CD4-positive, alpha-beta T cell treated with Interleukin-15 for 4 hours (primary cell): ENCODE measurements around the gene IFNA7.
"Not testable (repeated sequence)": the region's sequence is repeated elsewhere in the genome, so short reads cannot be mapped to it uniquely, and the experiment has no call there.

ENCODE experiments used
- DNase-seq: peaks from one replicate; pipeline ENCODE4 v3.0.0-alpha.2; 2020; ENCODE audit warnings: low spot score

Gene IFNA7

DNA sequence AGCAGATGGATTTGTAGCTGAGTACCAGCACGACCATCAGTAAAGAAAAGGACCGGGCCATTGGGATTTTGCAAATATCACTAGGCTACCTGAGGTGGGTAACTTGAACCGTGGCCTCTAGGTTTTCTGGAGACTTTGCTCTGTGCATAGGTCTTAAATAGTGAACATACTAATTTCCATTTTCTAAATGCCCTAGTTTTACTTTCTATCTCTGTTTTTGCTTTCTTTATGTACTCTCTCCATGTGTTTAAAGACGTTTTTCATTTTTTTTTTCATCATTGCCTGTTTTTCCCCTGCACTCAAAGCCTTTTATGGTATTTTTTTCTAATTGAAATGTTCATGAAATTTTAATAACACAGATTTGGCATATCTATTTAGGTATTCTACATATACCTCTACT, at the start of gene IFNA7:
Gene IFNA7, minus strand, starts transcription at position 101 of the 400 bp plus-strand sequence. Its CDS starts 40 bp downstream, at position 61.
- DNase-seq: not testable (repeated sequence)

DNA sequence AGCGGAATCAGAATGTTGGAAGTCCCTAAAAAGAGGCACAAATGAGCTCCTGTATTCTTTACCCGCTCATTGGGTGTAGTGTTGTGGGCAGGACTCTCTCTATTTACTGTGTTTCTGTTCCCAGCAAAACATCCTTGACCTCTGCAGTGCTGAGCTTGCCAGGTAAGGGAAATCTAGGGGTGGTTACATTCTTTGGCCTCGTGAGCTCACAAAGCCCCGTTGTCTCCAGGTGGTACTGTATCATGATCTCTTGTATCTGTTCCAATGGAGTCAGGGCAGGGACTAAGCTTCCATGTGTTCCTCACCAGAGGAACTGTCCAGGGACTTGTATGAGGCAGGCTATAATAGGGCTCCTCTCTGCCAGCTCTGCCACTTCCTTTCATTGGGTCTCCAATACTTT, 49.6 kb upstream of the IFNA7 start:
- DNase-seq: no peak

DNA sequence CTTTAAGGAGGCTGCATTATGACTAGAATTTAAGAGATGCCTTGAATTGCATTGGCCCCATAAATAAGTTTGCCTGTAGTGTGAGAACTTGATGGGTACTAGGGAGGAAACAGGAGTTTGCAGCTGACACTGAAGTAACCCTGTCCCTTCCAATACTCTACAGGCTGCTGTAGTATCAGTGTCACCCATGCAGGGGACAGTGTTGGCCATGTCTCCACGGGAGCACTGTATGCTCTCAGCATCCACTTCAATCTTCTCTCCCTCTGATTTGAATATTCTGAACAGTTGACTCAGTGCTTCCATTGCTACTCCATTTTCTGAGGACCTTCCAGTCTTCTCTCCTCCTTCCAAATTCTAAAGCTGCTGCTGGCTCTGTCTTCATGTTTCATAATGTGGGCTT, 49.2 kb upstream of the IFNA7 start:
- DNase-seq: no peak

GRCh38 chr9:21244836-21245235, 42.8 kb upstream of the IFNA7 start:
- no peak for DNase-seq

DNA sequence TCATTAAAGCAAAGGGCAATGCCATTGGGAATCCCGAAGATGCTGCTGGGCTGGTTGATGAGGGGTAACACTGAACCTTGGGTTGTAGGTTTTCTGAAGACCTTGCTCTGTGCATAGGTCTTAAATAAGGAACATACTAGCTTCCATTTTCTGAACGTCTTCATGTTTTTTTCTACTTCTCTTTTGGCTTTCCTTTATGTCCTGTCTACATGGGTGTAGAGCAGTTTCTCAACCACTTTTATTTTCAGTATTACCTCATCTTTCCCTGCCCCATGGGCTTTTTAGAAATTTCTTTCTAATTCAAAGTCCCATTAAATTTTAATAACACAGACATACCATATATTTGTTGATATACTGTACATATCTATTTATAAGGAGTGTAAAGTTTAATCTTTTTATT, 37.9 kb upstream of the IFNA7 start, which contains the start of gene IFNA14:
Gene IFNA14, minus strand, starts transcription at position 95 of the 400 bp plus-strand sequence. Its CDS starts 70 bp downstream, at position 25.
- no peak for DNase-seq

GRCh38 chr9:21236360-21236714, 34.3 kb upstream of the IFNA7 start:
- not testable (repeated sequence) for DNase-seq

GRCh38 chr9:21235468-21236359, 33.7 kb upstream of the IFNA7 start:
- DNase-seq: peak; percentile 40

DNA sequence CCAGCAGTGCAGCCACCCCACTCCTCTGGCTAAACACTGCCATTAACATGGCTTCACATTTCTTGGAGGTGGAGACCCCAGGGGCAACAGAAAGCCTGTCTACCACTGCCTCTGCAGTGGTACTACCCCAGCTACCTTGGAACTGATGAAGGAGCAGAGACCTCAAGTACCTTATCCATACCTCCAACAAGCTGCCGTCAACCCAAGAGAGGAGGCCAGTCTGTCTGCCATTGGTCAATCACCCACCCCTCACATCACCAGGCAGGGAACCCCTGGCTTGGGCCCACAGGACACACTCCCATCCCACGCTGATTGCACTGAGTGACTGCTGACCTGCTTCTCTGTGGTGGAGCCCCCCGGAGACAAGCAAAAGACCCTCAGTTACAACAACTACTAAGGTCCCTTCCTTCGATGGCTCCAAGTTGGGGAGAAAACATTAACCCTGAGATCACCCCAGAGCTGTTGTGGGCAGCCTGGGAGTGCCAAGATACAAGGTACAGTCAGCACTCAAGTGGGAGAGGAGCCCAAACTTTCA, 32.2 kb upstream of the IFNA7 start:
- DNase-seq: no peak

GRCh38 chr9:21233258-21233657, 31.3 kb upstream of the IFNA7 start:
- no peak for DNase-seq

- DNase-seq: no peak
Measured at GRCh38 chr9:21228122-21228521, 26.1 kb upstream of the IFNA7 start, which contains the start of gene IFNA17. TSS of gene IFNA17 (minus strand) at chr9:21228222. CDS start at chr9:21228173, 49 bp downstream.

GRCh38 chr9:21217211-21217610, 15.2 kb upstream of the IFNA7 start, which contains the start of gene IFNA16:
TSS of gene IFNA16 (minus strand) at chr9:21217311. CDS start at chr9:21217305, 6 bp downstream.
- not testable (repeated sequence) for DNase-seq

- DNase-seq: not testable (repeated sequence)
Measured at GRCh38 chr9:21213411-21214326, 11.7 kb upstream of the IFNA7 start.

DNA sequence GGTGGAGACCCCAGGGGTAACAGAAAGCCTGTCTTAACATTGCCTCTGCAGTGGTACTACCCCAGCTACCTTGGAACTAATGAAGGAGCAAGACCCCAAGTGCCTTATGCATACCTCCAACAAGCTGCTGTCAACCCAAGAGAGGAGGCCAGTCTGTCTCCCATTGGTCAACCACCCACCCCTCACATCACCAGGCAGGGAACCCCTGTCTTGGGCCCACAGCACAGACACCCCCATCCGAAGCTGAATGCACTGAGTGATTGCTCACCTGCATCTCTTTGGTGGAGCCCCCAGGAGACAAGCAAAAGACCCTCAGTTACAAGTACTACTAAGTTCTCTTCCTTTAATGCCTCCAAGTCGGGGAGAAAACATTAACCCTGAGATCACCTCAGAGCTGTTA, 10.2 kb upstream of the IFNA7 start:
- DNase-seq: not testable (repeated sequence)

DNA sequence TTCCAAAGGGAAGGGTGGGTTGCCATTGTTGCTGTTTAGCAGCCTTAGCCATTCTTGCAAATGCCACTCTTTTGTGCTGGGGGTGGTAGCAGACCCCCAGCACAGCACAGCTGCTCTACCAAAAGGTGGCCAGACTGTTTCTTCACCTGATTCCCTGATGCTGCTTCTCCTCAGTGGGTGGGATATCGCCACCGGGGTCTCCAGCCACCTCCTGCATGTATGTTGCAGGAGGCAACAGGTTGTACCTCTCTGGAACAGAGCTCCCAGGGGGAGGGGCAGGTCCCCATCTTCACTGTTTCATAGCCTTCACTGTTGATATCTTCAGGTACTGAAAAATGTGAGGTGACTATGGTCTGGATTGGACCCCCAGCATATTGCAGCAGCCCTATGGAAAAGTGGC, 8.8 kb upstream of the IFNA7 start:
- not testable (repeated sequence) for DNase-seq

DNA sequence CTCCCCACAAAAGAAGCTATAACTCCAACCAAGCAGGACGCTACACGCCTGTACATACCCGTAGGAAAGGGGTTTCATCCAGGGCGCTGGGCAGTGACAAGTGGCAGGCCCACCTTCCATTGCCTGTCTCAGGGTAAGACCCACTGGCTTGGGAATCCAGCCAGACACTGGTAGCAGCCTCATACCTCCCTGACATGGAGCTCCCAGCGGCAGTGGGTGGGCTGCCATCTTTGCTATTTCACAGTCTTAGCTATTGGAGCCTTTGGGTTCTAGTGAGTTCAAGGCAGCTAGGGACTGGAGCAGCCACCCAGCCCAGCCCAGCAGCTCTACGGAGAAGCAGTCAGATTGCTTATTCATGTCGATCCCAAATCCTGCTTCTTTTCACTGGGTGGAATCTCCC, 8.3 kb upstream of the IFNA7 start:
- DNase-seq: no peak

- DNase-seq: not testable (repeated sequence)
Measured at GRCh38 chr9:21207043-21207442, 5.0 kb upstream of the IFNA7 start, which contains the start of gene IFNA10. TSS of gene IFNA10 (minus strand) at chr9:21207143. CDS start at chr9:21207097, 46 bp downstream.

DNA sequence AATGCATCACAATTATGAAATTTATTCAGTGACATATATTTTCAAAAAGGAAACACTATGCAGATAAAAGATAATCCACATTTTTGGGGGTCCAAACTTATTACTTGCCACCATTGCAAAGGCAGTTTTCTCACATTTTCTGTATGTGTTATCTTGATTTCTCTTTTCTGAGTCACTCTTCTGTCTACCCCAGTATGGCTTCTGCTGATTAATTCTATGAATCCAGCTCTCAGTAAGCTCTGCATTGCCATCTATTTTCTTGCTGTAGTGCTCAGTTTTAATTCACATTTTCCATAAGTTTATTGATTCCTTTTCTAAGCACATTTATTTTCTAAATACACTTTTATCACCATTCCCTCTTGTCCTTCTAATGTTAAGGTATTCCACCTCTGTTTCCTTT, 3.2 kb upstream of the IFNA7 start:
- DNase-seq: no peak

DNA sequence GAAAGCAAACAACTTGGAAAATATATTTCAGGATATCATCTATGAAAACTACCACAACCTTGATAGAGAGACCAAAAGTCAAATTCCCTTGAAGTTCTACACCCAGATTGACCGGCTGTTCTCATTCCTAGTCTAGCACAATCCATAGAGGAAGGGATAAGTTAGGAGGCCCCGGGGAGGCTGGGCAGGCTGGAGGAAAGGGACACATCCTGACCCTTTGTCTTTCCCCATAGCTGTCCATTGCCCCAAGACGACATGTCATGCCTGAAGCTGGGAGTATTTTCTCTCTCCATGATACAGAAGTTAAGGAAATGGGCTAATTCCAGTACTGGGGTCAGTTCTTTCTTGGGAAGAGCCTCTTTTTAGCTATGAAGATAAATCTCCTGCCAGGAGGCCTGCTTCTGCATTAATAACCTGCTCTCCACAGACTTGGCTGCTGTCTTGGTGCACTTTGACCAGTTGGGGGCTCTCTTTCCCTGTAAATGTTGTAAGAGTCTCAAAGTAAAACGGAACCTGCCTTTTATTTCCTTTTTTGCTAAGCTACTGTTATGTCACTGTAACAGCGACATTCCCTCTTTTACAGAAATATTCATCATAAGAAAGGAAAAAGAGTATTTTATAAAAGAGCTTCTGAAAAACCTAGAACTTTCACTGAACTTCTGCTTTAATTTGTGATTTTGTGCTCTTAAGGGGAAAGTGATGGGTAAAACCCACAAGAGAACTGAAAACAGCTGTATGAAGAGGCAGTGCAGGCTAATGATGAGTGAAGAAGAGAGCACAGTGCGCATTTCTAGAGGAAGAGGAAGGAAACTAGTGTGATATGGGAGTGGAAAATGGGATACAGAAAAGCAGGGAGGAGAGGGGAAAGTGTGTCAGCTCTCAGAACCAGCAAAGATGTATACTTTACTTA, 6.9 kb downstream of the IFNA7 start:
- peak; percentile 56 for DNase-seq

- not testable (repeated sequence) for DNase-seq
Measured at GRCh38 chr9:21187487-21187886, 14.5 kb downstream of the IFNA7 start, which contains the start of gene IFNA4. TSS of gene IFNA4 (minus strand) at chr9:21187587. CDS start at chr9:21187531, 56 bp downstream.

DNA sequence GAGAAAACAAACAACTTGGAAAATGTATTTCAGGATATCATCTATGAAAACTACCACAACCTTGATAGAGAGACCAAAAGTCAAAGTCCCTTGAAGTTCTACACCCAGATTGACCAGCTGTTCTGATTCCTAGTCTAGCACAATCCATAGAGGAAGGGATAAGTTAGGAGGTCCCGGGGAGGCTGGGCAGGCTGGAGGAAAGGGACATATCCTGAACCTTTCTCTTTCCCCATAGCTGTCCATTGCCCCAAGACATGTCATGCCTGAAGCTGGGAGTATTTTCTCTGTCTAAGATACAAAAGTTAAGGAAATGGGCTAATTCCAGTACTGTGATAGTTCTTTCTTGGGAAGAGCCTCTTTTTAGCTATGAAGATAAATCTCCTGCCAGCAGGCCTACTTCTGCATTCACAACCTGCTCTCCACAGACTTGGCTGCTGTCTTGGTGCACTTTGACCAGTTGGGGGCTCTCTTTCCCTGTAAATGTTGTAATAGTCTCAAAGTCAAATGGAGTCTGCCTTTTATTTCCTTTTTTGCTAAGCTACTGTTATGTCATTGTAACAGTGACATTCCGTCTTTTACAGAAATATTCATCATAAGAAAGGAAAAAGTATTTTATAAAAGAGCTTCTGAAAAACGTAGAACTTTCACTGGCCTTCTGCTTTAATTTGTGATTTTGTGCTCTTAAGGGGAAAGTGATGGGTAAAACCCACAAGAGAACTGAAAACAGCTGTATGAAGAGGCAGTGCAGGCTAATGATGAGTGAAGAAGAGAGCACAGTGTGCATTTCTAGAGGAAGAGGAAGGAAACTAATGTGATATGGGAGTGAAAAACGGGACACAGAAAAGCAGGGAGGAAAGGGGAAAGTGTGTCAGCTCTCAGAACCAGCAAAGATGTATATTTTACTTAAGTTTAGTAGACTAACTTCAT, 18.9 kb downstream of the IFNA7 start:
- DNase-seq: peak; percentile 41
